Measurements from ENCODE around the gene SNRPE.
"Not testable (repeated sequence)": the region's sequence is repeated elsewhere in the genome, so short reads cannot be mapped to it uniquely, and the experiment has no call there.

Gene SNRPE

DNA sequence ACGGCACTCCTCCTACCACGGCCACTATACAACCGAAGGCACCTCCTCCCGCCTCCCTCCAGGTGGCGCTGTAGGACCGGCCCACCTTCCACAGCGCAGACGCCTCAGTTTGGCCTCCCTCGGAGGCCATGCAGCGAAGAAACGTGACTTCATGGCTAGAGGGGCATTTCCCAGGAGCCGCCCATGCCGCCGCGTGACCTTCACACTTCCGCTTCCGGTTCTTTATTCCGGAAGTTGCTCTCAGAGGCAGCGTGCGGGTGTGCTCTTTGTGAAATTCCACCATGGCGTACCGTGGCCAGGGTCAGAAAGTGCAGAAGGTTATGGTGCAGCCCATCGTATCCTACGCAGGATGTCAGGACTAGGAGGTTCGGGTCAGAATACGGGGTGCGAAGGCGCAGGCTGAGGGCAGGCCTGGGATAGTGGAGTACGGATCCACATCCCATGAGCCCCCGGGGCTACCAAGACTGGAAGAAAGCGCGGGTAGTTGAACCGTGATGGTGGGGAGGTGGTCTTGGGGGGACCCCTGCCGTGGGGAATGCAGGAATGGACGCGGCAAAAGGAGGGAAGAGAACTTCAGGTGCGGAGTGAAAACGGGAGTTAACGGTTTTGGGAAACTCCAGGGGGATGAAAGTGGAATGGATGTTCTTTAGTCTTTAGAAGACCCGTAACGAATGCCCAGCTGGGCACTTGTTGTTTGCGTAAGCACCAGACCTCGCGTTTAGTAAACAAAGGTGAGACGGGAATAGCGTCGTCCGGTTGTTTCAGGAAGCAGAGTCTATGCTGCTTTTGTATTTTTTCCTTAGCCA lies at the start of gene SNRPE:
Gene SNRPE, plus strand, starts transcription at position 221 of the 806 bp plus-strand sequence. Its CDS starts 61 bp downstream, at position 282.
- Histone ChIP-seq H3K27ac (ENCODE audit: low read depth, low read length) (peak within 1 kb of the TSS; percentile 61), H3K4me3 (ENCODE audit: low read depth in 1 of 5, low read length in 5 of 5) (peak within 1 kb of the TSS; percentile 77 to 98 (median 96)), H3K36me3 (ENCODE audit: control insufficient read depth in 5 of 5, insufficient read depth in 5 of 5, low read length in 5 of 5) (peaks cover 12 to 32% (median 26%) of the 10 kb centered on the region in 5 donors), H3K9me3 (ENCODE audit: control insufficient read depth in 5 of 5, low read length in 5 of 5) (no peaks in the 10 kb centered on the region), H3K27me3 (ENCODE audit: control insufficient read depth in 5 of 5, insufficient read depth in 4 of 5, low read length in 5 of 5) (no peaks in the 10 kb centered on the region), H3K4me1 (ENCODE audit: control insufficient read depth in 5 of 5, insufficient read depth in 5 of 5, low read length in 5 of 5) (peaks cover 0 to 25% (median 21%) of the 10 kb centered on the region in 5 donors), H3K9ac (ENCODE audit: low read length in 5 of 5) (peak within 1 kb of the TSS; percentile 29 to 93 (median 89))

DNA sequence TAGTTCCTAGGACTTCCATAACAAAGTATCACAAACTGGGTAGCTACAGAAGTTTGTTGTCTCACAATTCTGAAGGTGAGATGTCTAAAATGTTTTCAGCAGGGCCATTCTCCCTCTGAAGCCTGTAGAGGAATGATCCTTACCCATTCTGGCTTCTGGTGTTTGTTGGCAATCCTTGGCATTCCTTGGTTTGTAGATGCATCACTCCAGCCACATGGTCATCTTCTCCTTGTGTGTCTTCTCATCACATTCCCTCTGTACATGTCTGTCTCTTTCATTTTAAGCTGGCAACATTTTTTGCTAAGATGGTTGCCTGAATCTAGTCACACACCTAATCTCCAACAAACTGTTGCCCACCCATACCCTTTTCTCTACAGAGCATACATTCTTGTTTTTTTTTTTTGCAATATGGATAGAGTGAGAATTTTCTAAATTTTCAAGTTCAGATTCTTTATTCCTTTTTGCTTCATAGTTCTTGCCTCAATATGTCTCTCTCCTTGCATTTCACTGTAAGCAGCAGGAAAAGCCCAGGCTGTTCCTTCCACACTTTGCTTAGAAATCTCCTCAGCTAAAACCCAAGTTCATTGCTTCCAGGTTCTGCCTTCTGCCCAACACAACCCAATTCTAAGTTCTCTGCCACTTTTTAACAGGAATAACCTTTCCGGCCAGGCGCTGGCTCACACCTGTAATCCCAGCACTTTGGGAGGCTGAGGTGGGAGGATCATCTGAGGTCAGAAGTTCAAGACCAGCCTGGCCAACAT lies 47.6 kb upstream of the SNRPE start:
- Histone ChIP-seq H3K27me3 (ENCODE audit: control insufficient read depth in 5 of 5, insufficient read depth in 4 of 5, low read length in 5 of 5) (no peaks in the 10 kb centered on the region), H3K9me3 (ENCODE audit: control insufficient read depth in 5 of 5, low read length in 5 of 5) (no peaks in the 10 kb centered on the region), H3K4me1 (ENCODE audit: control insufficient read depth in 5 of 5, insufficient read depth in 5 of 5, low read length in 5 of 5) (no peaks in the 10 kb centered on the region), H3K4me3 (ENCODE audit: low read depth in 1 of 5, low read length in 5 of 5) (no peak overlapping the region), H3K9ac (ENCODE audit: low read length in 5 of 5) (no peak overlapping the region), H3K36me3 (ENCODE audit: control insufficient read depth in 5 of 5, insufficient read depth in 5 of 5, low read length in 5 of 5) (peaks cover 17 to 26% (median 24%) of the 10 kb centered on the region in 5 donors), H3K27ac (ENCODE audit: low read depth, low read length) (no peak overlapping the region)

DNA sequence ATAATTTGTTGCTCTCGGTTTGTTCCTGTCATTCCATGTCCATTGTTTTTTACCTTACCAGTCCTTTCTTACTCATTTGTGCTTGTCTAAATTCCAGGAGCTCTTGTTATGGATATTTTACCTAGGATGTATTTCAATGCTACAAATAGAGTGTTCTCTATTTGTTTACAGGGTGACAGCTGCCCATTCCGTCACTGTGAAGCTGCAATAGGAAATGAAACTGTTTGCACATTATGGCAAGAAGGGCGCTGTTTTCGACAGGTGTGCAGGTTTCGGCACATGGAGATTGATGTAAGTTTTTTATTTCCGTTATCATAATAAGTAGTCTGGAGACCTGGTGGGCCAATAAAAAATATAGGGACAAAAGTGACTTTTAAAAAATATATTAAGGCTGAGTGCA lies 43.0 kb upstream of the SNRPE start:
- no peak overlapping the region for H3K27ac ChIP-seq (ENCODE audit: low read depth, low read length)
- H3K9ac ChIP-seq (ENCODE audit: low read length in 5 of 5): no peak overlapping the region
- H3K4me1 ChIP-seq (ENCODE audit: control insufficient read depth in 5 of 5, insufficient read depth in 5 of 5, low read length in 5 of 5): no peaks in the 10 kb centered on the region
- H3K4me3 ChIP-seq (ENCODE audit: low read depth in 1 of 5, low read length in 5 of 5): no peak overlapping the region
- H3K36me3 ChIP-seq (ENCODE audit: control insufficient read depth in 5 of 5, insufficient read depth in 5 of 5, low read length in 5 of 5): peaks cover 22 to 63% (median 60%) of the 10 kb centered on the region in 5 donors
- no peaks in the 10 kb centered on the region for H3K27me3 ChIP-seq (ENCODE audit: control insufficient read depth in 5 of 5, insufficient read depth in 4 of 5, low read length in 5 of 5)
- H3K9me3 ChIP-seq (ENCODE audit: control insufficient read depth in 5 of 5, low read length in 5 of 5): no peaks in the 10 kb centered on the region

DNA sequence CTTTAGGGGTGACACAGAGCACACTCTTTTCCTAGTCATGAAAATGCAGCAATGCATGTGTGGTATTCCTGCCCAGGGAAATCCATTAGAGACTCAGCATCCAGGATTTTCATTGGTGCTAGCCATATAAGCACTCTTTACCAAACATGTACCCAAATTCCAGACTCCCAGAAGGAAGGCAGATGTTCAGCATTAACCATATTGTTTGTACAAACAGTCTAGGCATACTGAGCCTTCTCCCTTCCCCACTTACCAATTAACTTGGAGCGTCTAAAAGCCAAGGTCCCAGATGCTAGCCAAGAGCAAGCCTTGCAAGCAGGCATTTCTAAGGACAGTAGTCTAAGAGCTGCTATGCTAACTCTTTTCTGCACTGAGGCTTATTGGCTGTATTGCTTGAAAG lies 38.1 kb upstream of the SNRPE start:
- Histone ChIP-seq H3K4me3 (ENCODE audit: low read depth in 1 of 5, low read length in 5 of 5) (no peak overlapping the region), H3K27ac (ENCODE audit: low read depth, low read length) (no peak overlapping the region), H3K4me1 (ENCODE audit: control insufficient read depth in 5 of 5, insufficient read depth in 5 of 5, low read length in 5 of 5) (no peaks in the 10 kb centered on the region), H3K9me3 (ENCODE audit: control insufficient read depth in 5 of 5, low read length in 5 of 5) (no peaks in the 10 kb centered on the region), H3K9ac (ENCODE audit: low read length in 5 of 5) (no peak overlapping the region), H3K27me3 (ENCODE audit: control insufficient read depth in 5 of 5, insufficient read depth in 4 of 5, low read length in 5 of 5) (no peaks in the 10 kb centered on the region), H3K36me3 (ENCODE audit: control insufficient read depth in 5 of 5, insufficient read depth in 5 of 5, low read length in 5 of 5) (peaks cover 23 to 71% (median 63%) of the 10 kb centered on the region in 5 donors)

DNA sequence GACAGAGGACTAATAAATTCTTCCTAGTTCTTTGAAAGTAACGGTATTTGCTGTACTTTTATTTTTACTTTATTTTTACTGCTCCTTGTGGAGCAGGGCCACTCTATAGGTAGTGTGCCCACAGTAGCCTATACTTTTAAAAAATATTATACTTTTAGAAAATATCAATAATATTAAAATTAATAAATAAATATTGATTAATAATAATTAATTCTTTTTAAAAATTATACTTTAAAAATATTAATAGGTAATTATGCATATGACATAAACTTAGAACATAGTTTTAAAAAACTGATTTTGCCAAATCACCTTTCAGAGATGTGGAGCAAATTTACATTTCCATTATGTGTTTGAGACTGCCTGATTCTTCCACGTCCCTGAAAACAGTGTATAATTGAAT lies 35.2 kb upstream of the SNRPE start:
- Histone ChIP-seq H3K27ac (ENCODE audit: low read depth, low read length) (no peak overlapping the region), H3K4me1 (ENCODE audit: control insufficient read depth in 5 of 5, insufficient read depth in 5 of 5, low read length in 5 of 5) (peaks cover 0 to 11% (median 4%) of the 10 kb centered on the region in 5 donors), H3K9ac (ENCODE audit: low read length in 5 of 5) (no peak overlapping the region), H3K27me3 (ENCODE audit: control insufficient read depth in 5 of 5, insufficient read depth in 4 of 5, low read length in 5 of 5) (no peaks in the 10 kb centered on the region), H3K4me3 (ENCODE audit: low read depth in 1 of 5, low read length in 5 of 5) (no peak overlapping the region), H3K9me3 (ENCODE audit: control insufficient read depth in 5 of 5, low read length in 5 of 5) (no peaks in the 10 kb centered on the region), H3K36me3 (ENCODE audit: control insufficient read depth in 5 of 5, insufficient read depth in 5 of 5, low read length in 5 of 5) (peaks cover 38 to 72% (median 54%) of the 10 kb centered on the region in 5 donors)

DNA sequence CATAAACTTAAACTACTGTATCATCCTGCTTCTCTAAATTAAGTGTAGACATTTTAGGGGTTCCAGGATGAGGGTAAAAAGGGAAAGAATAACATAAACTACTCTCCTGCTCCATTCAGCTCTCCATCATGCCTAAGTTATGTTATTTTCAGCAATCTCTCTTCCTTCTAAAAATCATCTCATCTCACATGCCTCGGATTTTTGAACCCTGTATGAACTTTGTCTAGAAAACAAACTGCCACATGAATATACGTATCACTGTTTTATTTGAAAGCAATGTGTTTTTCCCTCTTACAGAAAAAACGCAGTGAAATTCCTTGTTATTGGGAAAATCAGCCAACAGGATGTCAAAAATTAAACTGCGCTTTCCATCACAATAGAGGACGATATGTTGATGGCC lies 33.4 kb upstream of the SNRPE start:
- Histone ChIP-seq H3K36me3 (ENCODE audit: control insufficient read depth in 5 of 5, insufficient read depth in 5 of 5, low read length in 5 of 5) (peaks cover 43 to 73% (median 47%) of the 10 kb centered on the region in 5 donors), H3K27me3 (ENCODE audit: control insufficient read depth in 5 of 5, insufficient read depth in 4 of 5, low read length in 5 of 5) (no peaks in the 10 kb centered on the region)

DNA sequence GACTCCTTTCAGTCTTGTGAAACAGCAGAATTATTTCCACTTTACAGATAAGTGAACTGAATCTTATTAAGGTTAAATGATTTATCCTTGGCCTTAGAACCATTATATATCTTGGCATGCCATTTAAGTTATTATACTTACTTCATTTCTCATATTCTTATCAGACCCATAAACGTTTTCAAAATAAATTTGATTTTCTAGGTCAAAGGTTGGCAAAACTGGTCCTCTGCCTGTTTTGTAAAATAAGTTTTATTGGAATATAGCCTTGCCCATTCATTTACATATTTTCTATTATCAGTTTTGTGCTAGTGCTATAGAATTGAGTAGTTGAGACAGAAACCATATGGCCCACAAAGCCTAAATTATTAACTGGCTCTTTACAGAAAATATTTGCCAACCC lies 32.9 kb upstream of the SNRPE start:
- Histone ChIP-seq H3K9me3 (ENCODE audit: control insufficient read depth in 5 of 5, low read length in 5 of 5) (no peaks in the 10 kb centered on the region), H3K27me3 (ENCODE audit: control insufficient read depth in 5 of 5, insufficient read depth in 4 of 5, low read length in 5 of 5) (no peaks in the 10 kb centered on the region), H3K4me3 (ENCODE audit: low read depth in 1 of 5, low read length in 5 of 5) (no peak overlapping the region), H3K9ac (ENCODE audit: low read length in 5 of 5) (no peak overlapping the region), H3K27ac (ENCODE audit: low read depth, low read length) (peak overlapping the region; percentile 58), H3K36me3 (ENCODE audit: control insufficient read depth in 5 of 5, insufficient read depth in 5 of 5, low read length in 5 of 5) (peaks cover 40 to 72% (median 43%) of the 10 kb centered on the region in 5 donors), H3K4me1 (ENCODE audit: control insufficient read depth in 5 of 5, insufficient read depth in 5 of 5, low read length in 5 of 5) (peaks cover 0 to 11% (median 4%) of the 10 kb centered on the region in 5 donors)

More for the DNA sequence above, 33.4 kb upstream of the SNRPE start:
- Histone ChIP-seq H3K27ac (ENCODE audit: low read depth, low read length) (no peak overlapping the region), H3K9ac (ENCODE audit: low read length in 5 of 5) (no peak overlapping the region), H3K9me3 (ENCODE audit: control insufficient read depth in 5 of 5, low read length in 5 of 5) (no peaks in the 10 kb centered on the region), H3K4me3 (ENCODE audit: low read depth in 1 of 5, low read length in 5 of 5) (no peak overlapping the region), H3K4me1 (ENCODE audit: control insufficient read depth in 5 of 5, insufficient read depth in 5 of 5, low read length in 5 of 5) (peaks cover 0 to 11% (median 4%) of the 10 kb centered on the region in 5 donors)

DNA sequence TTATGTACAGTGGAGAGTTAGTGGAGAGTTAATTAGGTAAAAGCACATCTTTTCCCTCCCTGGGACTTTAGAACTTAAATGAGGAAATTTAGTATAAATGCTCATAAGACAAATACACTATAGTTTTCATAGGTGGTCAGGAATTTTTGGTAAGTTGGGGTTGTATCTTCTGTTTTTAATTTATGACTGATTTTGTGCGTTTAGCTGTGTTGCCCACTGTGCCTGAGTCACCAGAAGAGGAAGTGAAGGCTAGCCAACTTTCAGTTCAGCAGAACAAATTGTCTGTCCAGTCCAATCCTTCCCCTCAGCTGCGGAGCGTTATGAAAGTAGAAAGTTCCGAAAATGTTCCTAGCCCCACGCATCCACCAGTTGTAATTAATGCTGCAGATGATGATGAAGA lies 32.2 kb upstream of the SNRPE start:
- H3K4me3 ChIP-seq (ENCODE audit: low read depth in 1 of 5, low read length in 5 of 5): not testable (repeated sequence)
- peaks cover 43 to 77% (median 49%) of the 10 kb centered on the region in 5 donors for H3K36me3 ChIP-seq (ENCODE audit: control insufficient read depth in 5 of 5, insufficient read depth in 5 of 5, low read length in 5 of 5)
- peak overlapping the region; percentile 58 for H3K27ac ChIP-seq (ENCODE audit: low read depth, low read length)

DNA sequence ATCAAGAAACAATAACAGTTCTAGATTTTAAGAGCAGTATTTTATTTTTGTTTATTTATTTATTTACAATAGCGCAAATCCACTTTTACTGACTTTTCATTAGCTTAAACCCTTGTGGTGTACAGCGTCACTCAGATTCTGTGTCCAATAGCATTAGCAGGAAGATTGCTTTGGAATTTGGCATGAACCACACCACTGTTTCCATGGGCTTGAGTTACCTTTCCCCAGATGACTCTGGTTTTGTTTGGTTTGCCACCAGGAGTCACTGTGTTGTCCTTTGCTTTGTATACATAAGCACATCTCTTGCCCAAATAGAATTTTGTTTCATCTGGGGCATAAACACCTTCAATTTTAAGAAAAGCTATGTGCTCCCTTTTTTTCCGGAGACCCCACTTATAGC lies 25.9 kb upstream of the SNRPE start:
- H3K4me1 ChIP-seq (ENCODE audit: control insufficient read depth in 5 of 5, insufficient read depth in 5 of 5, low read length in 5 of 5): peaks cover 0 to 9% (median 8%) of the 10 kb centered on the region in 5 donors
- no peaks in the 10 kb centered on the region for H3K27me3 ChIP-seq (ENCODE audit: control insufficient read depth in 5 of 5, insufficient read depth in 4 of 5, low read length in 5 of 5)
- no peak overlapping the region for H3K4me3 ChIP-seq (ENCODE audit: low read depth in 1 of 5, low read length in 5 of 5)
- H3K27ac ChIP-seq (ENCODE audit: low read depth, low read length): no peak overlapping the region
- peaks cover 36 to 86% (median 67%) of the 10 kb centered on the region in 5 donors for H3K36me3 ChIP-seq (ENCODE audit: control insufficient read depth in 5 of 5, insufficient read depth in 5 of 5, low read length in 5 of 5)
- H3K9ac ChIP-seq (ENCODE audit: low read length in 5 of 5): no peak overlapping the region
- H3K9me3 ChIP-seq (ENCODE audit: control insufficient read depth in 5 of 5, low read length in 5 of 5): no peaks in the 10 kb centered on the region

More for the DNA sequence above, 32.2 kb upstream of the SNRPE start:
- not testable (repeated sequence) for H3K27me3 ChIP-seq (ENCODE audit: control insufficient read depth in 5 of 5, insufficient read depth in 4 of 5, low read length in 5 of 5); H3K9me3 ChIP-seq (ENCODE audit: control insufficient read depth in 5 of 5, low read length in 5 of 5); H3K9ac ChIP-seq (ENCODE audit: low read length in 5 of 5)
- H3K4me1 ChIP-seq (ENCODE audit: control insufficient read depth in 5 of 5, insufficient read depth in 5 of 5, low read length in 5 of 5): peaks cover 0 to 11% (median 4%) of the 10 kb centered on the region in 5 donors

DNA sequence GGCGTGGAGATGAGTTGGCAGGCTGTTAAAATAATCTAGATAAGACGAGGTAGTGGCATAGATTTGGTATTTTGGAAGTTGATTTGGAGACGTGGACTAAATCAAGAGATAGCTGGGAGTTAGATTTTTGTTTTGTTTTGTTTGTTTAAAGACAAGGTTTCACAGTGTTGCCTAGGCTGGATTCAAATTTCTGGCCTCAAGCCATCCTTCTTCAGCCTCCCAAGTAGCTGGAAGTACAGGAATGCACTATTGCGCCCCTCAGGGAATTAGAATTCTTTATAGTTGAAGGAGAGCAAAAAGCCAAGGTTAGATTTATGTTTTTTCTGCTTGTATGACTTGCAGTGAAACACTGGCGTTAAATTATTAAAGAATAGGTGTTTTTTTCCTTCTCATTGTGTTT lies 22.3 kb upstream of the SNRPE start:
- peaks cover 0 to 9% (median 8%) of the 10 kb centered on the region in 5 donors for H3K4me1 ChIP-seq (ENCODE audit: control insufficient read depth in 5 of 5, insufficient read depth in 5 of 5, low read length in 5 of 5)
- no peak overlapping the region for H3K9ac ChIP-seq (ENCODE audit: low read length in 5 of 5)
- H3K36me3 ChIP-seq (ENCODE audit: control insufficient read depth in 5 of 5, insufficient read depth in 5 of 5, low read length in 5 of 5): peaks cover 21 to 69% (median 50%) of the 10 kb centered on the region in 5 donors
- H3K9me3 ChIP-seq (ENCODE audit: control insufficient read depth in 5 of 5, low read length in 5 of 5): no peaks in the 10 kb centered on the region
- peak overlapping the region; percentile 55 for H3K27ac ChIP-seq (ENCODE audit: low read depth, low read length)
- H3K4me3 ChIP-seq (ENCODE audit: low read depth in 1 of 5, low read length in 5 of 5): no peak overlapping the region
- no peaks in the 10 kb centered on the region for H3K27me3 ChIP-seq (ENCODE audit: control insufficient read depth in 5 of 5, insufficient read depth in 4 of 5, low read length in 5 of 5)
